Urinary bladder (tissue), 4 donors: ENCODE measurements around the gene QDPR. TPM values are rescaled to one million over a fixed set of nuclear protein-coding genes. Genes with fewer than 3 reads are reported as not detected.

Source experiments
- DNase-seq: peaks from one replicate; pipeline ENCODE4 v3.0.0-alpha.2; 2015; ENCODE audit errors: extremely low spot score
- H3K27ac ChIP-seq: one replicate; pipeline ENCODE4 v1.5.1; 2013; ENCODE audit warnings: low read depth, mild to moderate bottlenecking, moderate library complexity
- H3K36me3 ChIP-seq: one replicate; pipeline ENCODE4 v1.6.1; 2013; ENCODE audit warnings: mild to moderate bottlenecking, moderate library complexity; ENCODE audit not compliant: insufficient read depth
- H3K4me1 ChIP-seq: one replicate; pipeline ENCODE4 v1.6.1; 2013; ENCODE audit warnings: mild to moderate bottlenecking, moderate library complexity; ENCODE audit not compliant: insufficient read depth
- H3K4me3 ChIP-seq: one replicate; pipeline ENCODE4 v1.5.1; 2013; ENCODE audit warnings: low read depth, low read length
- WGBS: extraction: QIAGEN DNeasy Blood & Tissue Kit; methylation state at CpG from one replicate; pipeline ENCODE4 v1.1.7; 2013; 5-methylcytosine and 5-hydroxymethylcytosine counted together
- polyA plus RNA-seq: library from polyadenylated mRNA; stranded (reverse); fragments of 200-250 nt; gene quantifications from one replicate; pipeline ENCODE4 v1.2.3, GENCODE V29; 2013
- total RNA-seq: library from RNA; depleted of rRNA; stranded (reverse); fragments of >200 nt; gene quantifications from one replicate; pipeline ENCODE4 v1.2.3, GENCODE V29; 2014
- donor health status: healthy with polysubstance abuse.
- donor health status: healthy.

The QDPR gene
- total and polyA plus RNA-seq, 2 donors: 9.8 to 27.9 TPM

DNA sequence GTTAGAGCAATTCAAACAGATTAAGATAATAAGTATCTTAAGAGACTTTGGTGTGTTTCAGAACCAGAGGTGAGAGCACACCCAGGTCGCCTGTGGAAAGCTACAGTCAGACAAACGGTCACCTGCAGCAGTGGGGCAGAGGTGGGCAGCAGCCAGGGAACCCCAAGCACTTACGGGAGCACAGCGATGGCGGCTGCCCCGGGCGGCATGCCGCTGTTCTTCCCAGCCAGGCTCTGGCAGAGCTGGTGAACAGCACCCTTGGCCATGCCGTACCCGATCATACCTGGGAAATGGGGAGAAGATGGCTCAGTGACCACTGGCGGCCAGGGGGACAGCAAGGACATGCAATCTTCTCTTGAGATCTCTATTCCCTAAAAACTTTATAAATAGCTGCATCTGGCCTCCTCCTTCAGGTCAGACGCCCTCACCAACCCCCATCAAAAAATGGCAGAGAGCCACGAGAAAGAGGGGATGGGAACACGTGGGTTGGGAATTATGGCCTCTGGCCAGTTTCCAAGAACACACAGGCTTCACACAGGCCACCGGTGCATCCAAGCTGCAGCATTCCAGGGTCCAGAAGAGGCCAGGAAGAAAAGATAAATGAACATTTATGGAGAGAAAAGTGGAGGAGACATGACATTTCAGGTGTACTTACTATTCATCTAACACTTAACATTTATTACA is 19.7 kb downstream of the QDPR start:
- DNase-seq: no peak
- Histone ChIP-seq H3K36me3 (no peaks in the 10 kb centered on the region), H3K27ac (no peak overlapping the region), H3K4me1 (no peaks in the 10 kb centered on the region), H3K4me3 (no peak overlapping the region)
- WGBS: 77% methylated on average over 15 of the region's 15 CpGs

DNA sequence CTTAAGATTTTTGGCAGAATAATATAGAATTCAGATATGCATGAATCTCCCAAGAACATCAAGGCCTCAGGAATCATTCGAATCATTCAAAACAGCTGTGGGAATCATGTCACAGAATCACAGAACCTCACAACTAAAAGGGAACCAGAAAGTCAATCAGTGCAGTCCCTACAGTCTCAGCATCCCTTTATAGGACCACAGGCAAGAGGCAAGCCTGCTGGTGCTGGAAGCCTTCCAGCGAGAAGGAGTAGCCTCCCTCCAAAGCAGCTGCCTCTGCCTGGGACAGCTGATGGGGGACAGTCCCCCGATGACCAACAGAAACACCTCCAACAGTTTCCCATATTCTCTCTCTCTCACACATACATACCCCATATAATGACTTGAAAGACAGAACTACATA is 20.7 kb downstream of the QDPR start:
- DNase-seq: no peak
- H3K27ac ChIP-seq: no peak overlapping the region
- no peak overlapping the region for H3K4me3 ChIP-seq
- no peaks in the 10 kb centered on the region for H3K36me3 ChIP-seq
- no peaks in the 10 kb centered on the region for H3K4me1 ChIP-seq
- 86% methylated on average over 3 of the region's 3 CpGs for WGBS

DNA sequence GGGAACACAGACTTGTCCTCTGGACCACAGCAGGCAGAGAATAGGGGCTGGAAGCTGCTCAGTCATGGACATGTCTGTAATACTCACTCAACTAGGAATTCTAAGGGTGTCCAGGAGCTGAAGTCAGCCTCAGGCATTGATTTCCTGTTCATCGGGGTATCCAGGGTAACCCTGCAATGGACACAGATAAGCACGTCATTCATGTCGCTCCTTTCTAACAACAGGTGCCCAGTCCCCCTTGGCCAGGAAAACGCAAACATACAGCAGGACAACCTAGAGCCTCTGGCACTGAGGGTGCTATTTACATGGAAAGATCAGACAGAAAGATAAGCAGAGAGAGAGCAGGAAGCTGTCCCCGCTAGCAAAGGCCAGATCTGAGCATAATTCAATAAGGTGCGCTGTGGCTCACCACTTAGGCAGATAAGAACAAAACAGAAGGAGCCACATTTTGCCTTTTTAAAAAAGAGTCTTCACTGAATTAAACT is 21.3 kb downstream of the QDPR start:
- Histone ChIP-seq H3K36me3 (no peaks in the 10 kb centered on the region), H3K4me1 (no peaks in the 10 kb centered on the region), H3K27ac (no peak overlapping the region), H3K4me3 (no peak overlapping the region)
- 64% methylated on average over 6 of the region's 6 CpGs for WGBS
- DNase-seq: no peak

DNA sequence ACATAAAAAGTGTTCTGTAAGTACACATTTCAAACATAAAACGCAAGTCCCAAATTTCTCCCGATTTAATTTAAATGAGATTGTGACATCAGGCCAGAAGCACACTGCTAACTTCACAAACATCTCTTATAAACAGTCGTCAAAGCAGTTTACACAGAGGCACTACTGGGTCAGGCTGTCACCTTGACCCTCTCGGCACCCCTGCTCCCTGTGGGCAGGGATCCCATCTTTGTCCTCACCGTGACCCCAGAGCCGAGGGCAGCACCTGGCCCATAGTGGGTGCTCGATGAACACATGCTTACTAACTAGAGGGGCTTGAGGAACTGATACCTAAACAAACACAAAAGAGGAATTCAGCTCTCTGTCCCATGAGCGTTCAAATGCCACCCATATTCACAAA is 22.2 kb downstream of the QDPR start:
- 75% methylated on average over 8 of the region's 8 CpGs for WGBS
- Histone ChIP-seq H3K27ac (no peak overlapping the region), H3K4me1 (no peaks in the 10 kb centered on the region), H3K36me3 (no peaks in the 10 kb centered on the region), H3K4me3 (no peak overlapping the region)
- DNase-seq: no peak

DNA sequence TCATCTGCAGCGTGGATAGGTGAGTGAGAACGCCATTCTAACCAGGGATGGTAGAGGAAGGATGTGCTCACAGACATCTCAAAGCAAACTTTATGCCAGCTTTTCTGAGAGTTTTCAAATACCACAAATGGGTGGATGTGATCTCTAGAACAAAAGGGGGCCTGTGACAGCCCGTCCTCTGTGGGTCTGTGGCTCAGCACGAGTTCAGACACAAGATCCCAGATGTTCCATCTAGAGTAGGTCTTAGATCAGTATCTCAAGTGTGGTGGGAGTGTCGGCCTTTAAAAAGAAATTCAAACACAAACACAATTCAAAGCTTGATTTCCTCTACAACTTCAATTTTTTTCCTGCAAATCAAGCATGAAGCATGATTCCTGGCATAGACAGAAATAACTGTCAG is 22.8 kb downstream of the QDPR start:
- no peak overlapping the region for H3K27ac ChIP-seq
- no peak for DNase-seq
- 80% methylated on average over 5 of the region's 5 CpGs for WGBS
- H3K4me1 ChIP-seq: no peaks in the 10 kb centered on the region
- peaks cover 1% of the 10 kb centered on the region for H3K36me3 ChIP-seq
- no peak overlapping the region for H3K4me3 ChIP-seq

DNA sequence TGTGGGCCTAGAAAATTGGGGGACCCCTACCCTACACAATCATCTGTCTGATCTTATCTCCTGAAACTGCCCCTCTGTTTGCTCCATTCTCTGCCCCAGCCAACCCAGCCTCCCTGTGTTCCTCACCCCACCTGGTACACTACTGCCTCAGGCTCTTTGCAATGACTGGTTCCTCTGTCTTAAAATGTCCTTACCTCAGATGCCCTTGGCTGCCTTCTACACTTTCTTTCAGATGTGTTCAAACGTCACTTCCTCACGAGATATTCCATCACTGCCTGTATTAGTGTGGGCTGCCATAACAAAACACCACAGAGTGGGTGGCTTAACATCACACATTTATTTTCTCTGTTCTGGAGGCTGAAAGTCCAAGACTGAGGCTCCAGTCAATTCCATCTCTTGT is 29.2 kb downstream of the QDPR start:
- H3K4me3 ChIP-seq: no peak overlapping the region
- WGBS: 95% methylated on average over 2 of the region's 2 CpGs
- no peak overlapping the region for H3K27ac ChIP-seq
- no peak for DNase-seq
- H3K36me3 ChIP-seq: peaks cover 1% of the 10 kb centered on the region
- H3K4me1 ChIP-seq: no peaks in the 10 kb centered on the region

DNA sequence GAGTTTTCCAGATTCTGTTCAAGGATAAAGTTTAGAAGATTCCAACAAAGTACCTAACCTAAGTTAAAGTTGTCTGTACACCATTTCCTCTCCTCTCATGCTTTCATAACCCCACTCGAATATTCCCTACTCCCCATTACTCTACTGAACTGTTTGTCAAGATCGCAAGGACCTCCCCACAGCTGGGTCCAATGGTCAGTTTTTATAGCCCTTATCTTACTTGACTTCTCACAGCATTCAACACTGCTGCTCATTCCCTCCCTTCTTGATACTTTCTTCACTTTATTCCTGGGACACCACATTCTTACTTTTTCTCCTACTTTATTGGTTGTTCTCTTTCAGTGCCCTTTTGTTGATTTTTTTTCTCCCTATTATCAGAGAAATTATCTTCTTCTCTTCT is 30.9 kb downstream of the QDPR start:
- 90% methylated on average over 2 of the region's 2 CpGs for WGBS
- H3K27ac ChIP-seq: no peak overlapping the region
- no peaks in the 10 kb centered on the region for H3K4me1 ChIP-seq
- DNase-seq: no peak
- H3K36me3 ChIP-seq: peaks cover 1% of the 10 kb centered on the region
- no peak overlapping the region for H3K4me3 ChIP-seq

DNA sequence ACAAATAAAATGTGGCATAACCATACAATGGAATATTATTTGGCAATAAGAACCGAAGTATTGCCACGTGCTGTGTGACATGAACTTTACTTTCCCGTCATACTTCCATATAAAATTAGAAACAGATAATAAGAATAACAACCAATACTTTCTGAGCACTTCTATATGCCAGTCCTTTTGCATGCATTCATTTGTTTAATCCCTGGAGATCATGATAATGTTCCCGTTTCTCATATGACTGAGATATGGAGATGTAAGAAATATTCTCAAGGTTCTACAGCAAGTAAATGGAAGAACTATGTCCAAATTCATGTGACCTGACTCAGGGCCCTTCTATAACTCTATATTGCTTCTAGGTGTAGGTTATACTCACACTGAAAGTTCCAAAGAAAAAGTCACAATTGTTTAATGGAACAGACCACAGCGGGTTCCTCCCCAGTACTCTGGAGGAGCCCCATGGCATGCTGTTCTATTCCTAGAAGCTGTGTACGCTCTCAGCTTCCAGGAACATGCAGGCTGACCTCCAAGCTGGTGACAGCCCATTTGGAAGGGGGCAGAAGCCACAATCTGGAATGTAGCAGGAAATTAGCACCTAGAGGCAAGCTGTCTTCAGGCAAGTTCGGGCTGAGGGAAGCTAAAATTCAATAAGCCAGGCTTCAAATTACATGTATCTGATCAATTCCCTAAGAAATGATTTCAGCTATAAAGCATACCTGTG is 31.5 kb downstream of the QDPR start:
- H3K4me3 ChIP-seq: no peak overlapping the region
- no peak for DNase-seq
- peaks cover 1% of the 10 kb centered on the region for H3K36me3 ChIP-seq
- 90% methylated on average over 7 of the region's 7 CpGs for WGBS
- H3K27ac ChIP-seq: no peak overlapping the region
- H3K4me1 ChIP-seq: no peaks in the 10 kb centered on the region

DNA sequence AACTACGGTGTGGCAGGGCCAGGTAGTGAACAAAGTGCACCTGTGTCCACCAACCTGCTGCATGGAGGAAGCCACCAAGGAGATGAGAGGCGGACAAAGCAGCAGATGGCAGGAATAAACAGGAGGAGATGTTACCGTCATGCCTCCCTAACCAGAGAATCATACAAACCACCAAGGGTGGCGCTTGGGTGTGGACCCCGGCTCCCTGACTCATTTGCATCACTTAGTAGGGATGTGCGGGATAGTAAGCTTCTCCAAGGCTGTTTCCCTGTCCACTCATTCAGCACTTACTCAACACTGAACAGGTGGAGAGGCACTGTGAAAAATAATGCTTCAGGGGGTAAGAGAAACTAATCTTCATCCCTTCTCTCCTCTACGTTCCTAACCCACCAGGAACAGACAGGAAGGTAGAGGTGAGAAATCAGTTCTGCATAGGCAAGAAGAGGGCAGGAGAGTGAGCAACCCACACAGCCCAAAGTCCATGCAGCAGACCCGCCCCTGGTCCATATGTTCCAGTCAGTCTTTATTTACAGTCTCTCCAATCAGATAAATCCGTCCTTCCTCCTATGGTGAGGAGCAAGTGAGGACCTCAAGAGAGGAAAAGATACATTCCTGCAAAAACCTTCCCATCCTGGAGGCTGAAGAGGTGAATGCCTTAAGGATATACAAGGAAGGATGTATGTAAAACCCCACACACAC is 34.0 kb downstream of the QDPR start:
- Histone ChIP-seq H3K4me1 (no peaks in the 10 kb centered on the region), H3K36me3 (no peaks in the 10 kb centered on the region), H3K27ac (no peak overlapping the region), H3K4me3 (no peak overlapping the region)
- WGBS: 83% methylated on average over 9 of the region's 9 CpGs
- DNase-seq: no peak

DNA sequence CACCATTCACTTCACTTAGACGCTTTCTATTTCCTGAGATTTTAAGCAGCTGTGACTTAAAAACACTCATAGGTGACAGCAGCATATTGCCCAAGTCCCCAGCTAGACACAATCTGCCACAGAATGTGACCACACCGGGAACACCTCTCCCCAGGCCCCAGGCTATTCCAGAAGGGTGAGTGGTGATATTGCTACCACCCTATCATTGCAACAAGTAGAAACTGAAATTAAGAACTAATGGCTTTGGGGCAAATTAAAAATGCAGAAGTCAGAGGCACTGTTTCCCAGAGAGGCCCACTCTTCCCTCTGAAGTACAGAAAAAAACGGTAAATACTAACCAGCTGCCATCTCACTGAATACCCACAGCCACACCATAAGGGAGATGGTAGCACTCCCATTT is 35.0 kb downstream of the QDPR start:
- 86% methylated on average over 3 of the region's 3 CpGs for WGBS

DNA sequence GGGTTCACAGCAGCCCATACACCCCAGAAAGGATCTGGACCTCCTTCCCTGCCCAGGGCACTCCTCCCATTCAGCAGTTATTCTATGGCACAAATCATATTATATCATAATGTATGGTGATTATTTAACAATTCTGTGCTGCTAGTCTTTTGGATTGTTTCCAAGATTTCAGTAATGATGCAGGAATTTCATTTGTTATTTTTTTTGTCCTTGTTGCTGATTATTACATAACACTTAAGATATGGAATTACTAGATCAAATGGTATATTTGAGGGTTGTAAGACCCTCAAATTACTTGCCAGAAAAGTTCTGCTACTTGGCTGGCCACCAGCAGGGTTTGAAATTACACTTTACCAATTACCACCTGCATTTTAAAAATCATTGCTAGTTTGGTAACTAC is 36.4 kb downstream of the QDPR start:
- Histone ChIP-seq H3K27ac (no peak overlapping the region), H3K36me3 (no peaks in the 10 kb centered on the region)
- DNase-seq: no peak

More for the DNA sequence above, 35.0 kb downstream of the QDPR start:
- H3K4me3 ChIP-seq: no peak overlapping the region
- H3K36me3 ChIP-seq: no peaks in the 10 kb centered on the region
- no peaks in the 10 kb centered on the region for H3K4me1 ChIP-seq
- no peak for DNase-seq
- H3K27ac ChIP-seq: no peak overlapping the region

DNA sequence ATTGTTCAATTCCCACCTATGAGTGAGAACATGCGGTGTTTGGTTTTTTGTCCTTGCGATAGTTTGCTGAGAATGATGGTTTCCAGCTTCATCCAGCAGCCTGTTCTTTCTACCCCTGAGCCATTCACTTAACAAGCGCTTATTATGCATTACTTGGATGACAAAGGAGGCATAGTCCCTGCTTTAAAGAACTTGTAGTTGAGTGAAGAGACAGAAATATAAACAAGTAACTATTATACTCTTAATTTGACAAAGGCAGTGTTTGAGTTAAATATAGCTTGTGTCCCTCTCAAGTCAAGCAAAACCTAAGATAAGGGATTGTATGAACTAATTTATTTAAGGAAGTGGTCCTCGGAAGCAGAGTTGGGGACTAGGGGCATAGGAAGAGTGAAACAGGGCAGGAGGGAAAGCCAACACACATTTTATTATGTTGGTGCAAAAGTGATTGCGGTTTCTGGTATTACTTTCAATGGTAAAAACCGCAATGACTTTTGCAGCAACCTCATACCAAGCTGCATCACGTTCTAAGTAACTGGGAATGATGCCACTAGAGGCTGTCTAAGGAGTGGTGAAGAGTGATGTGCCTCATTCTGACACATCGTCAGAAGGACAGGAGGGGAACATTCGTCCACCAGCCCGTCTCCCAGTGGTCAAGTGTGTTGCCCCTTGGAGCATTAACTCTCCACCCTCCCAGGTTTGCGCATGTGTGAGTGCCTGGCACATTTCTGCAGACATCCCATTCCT is 41.8 kb downstream of the QDPR start:
- no peak overlapping the region for H3K27ac ChIP-seq
- DNase-seq: no peak
- WGBS: 58% methylated on average over 11 of the region's 11 CpGs

More for the DNA sequence above, 36.4 kb downstream of the QDPR start:
- Histone ChIP-seq H3K4me1 (no peaks in the 10 kb centered on the region), H3K4me3 (no peak overlapping the region)

DNA sequence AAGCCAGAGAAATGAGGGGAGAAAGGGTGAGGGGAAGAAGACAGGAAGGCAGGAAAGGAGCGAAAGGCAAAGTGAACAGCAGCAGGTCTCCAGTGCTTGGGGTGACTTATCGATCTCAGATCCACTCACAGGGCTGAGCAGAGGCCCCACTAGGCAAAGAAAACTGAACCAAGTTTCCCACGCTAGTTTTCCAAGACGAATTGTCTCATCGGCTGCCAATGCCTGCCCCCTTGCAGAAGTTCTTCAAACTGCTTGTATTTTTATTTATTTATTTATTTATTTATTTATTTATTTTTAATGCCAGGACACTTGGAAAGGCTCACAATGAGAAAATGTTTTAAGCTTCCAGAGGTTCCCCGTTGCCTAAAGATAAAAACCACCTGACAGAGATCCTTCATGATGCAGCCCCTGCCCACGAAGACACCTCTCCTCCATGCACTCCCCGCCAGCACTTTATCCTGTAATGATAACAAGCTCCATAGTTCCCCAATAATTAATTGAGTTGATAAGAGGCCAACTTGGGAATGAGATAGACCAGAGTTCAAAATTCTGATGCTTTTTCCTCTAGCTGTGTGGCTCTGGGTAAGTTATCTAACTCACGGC is 43.2 kb downstream of the QDPR start:
- no peak overlapping the region for H3K27ac ChIP-seq
- H3K4me3 ChIP-seq: no peak overlapping the region
- WGBS: 64% methylated on average over 9 of the region's 9 CpGs
- H3K4me1 ChIP-seq: no peaks in the 10 kb centered on the region
- no peak for DNase-seq
- no peaks in the 10 kb centered on the region for H3K36me3 ChIP-seq

More for the DNA sequence above, 41.8 kb downstream of the QDPR start:
- H3K36me3 ChIP-seq: no peaks in the 10 kb centered on the region
- no peak overlapping the region for H3K4me3 ChIP-seq
- no peaks in the 10 kb centered on the region for H3K4me1 ChIP-seq
